ENCODE results near the gene MRFAP1.

GRCh38 chr4:6594341-6594740 lies 46.1 kb upstream of the MRFAP1 start:
- TF ChIP-seq CTCF (conservative IDR thresholded peaks at IDR 0.05; ENCODE audit: low read depth, low read length) (no peak), RFX5 (IDR thresholded peaks at IDR 0.05; ENCODE audit: low read depth, low read length) (no peak), POLR2A (IDR thresholded peaks at IDR 0.05; ENCODE audit: low read depth, low read length) (no peak), MAFK (IDR thresholded peaks at IDR 0.05; ENCODE audit: low read depth, low read length) (no peak), CEBPB (IDR thresholded peaks at IDR 0.05; ENCODE audit: low read depth, low read length) (no peak), SMC3 (IDR thresholded peaks at IDR 0.05; ENCODE audit: low read depth, low read length) (no peak)
